SK-N-SH (cell line): ENCODE data around the gene RCBTB2. TPM values are rescaled to one million over a fixed set of nuclear protein-coding genes. Genes with fewer than 3 reads are reported as not detected.

Experiments
- CTCF ChIA-PET: fragments of 300-600, 350-600 bp; formaldehyde crosslinking; extraction: SDS; loops from one replicate; lab custom pipeline; 2021; lab: Yijun Ruan, JAX
- POLR2A ChIA-PET: fragments of 350-600 bp; sonication (Branson Sonifier 250); formaldehyde crosslinking; extraction: SDS; loops from one replicate; lab custom pipeline; 2020; ENCODE audit warnings: antibody characterized with exemption, inconsistent platforms; lab: Yijun Ruan, JAX
- DNase-seq: peaks from one replicate; pipeline ENCODE4 v3.0.0; 2012
- H2AFZ ChIP-seq: fragments of 200-600 bp; sonication (generic); 2 replicates; pipeline ENCODE4 v1.8.1; 2016; ENCODE audit warnings: antibody characterized with exemption, mild to moderate bottlenecking, low read depth
- H3F3A ChIP-seq: fragments of 200-600 bp; sonication (generic); replicated peaks from 2 replicates; pipeline ENCODE3; 2016; ENCODE audit warnings: antibody characterized with exemption, mild to moderate bottlenecking; ENCODE audit not compliant: insufficient read depth
- H3K27ac ChIP-seq, 2 experiments: fragments of 200-500 bp in 1 of 2; fragments of 200-600 bp in 1 of 2; sonication (Bioruptor generic) in 1 of 2; sonication (generic), shearing (Covaris generic) in 1 of 2; 2 replicates each; pipeline versions ENCODE4 v1.5.1 to v1.6.1; 2014 to 2016; ENCODE audit warnings: low read depth in 2 of 2, inconsistent platforms in 1 of 2, low read length in 1 of 2, mild to moderate bottlenecking in 1 of 2, mixed read lengths in 1 of 2
- H3K27me3 ChIP-seq: fragments of 200-600 bp; sonication (generic), shearing (Covaris generic); 2 replicates; pipeline ENCODE4 v1.6.1; 2016; ENCODE audit warnings: mixed run types; ENCODE audit not compliant: insufficient read depth
- H3K36me3 ChIP-seq, 2 experiments: fragments of 200-500 bp in 1 of 2; fragments of 200-600 bp in 1 of 2; sonication (Bioruptor generic) in 1 of 2; sonication (generic) in 1 of 2; replicated peaks in 1 of 2; 2 replicates each; pipeline versions ENCODE3 to v1.5.1; 2014 to 2016; ENCODE audit warnings: low read length in 1 of 2, mild to moderate bottlenecking in 1 of 2; ENCODE audit not compliant: insufficient read depth in 2 of 2, control insufficient read depth in 1 of 2
- H3K4me1 ChIP-seq, 2 experiments: fragments of 200-500 bp in 1 of 2; fragments of 200-600 bp in 1 of 2; sonication (Bioruptor generic) in 1 of 2; sonication (generic), shearing (Covaris generic) in 1 of 2; 2 replicates each; pipeline versions ENCODE4 v1.5.1 to v1.6.1; 2014 to 2016; ENCODE audit warnings: low read depth in 1 of 2, low read length in 1 of 2, mixed run types in 1 of 2; ENCODE audit not compliant: insufficient read depth in 2 of 2, control insufficient read depth in 1 of 2
- H3K4me2 ChIP-seq: fragments of 200-600 bp; sonication (generic), shearing (Covaris generic); 2 replicates; pipeline ENCODE4 v1.6.1; 2017; ENCODE audit warnings: mixed run types
- H3K4me3 ChIP-seq, 2 experiments: fragments of 200-500 bp in 1 of 2; fragments of 200-600 bp in 1 of 2; sonication (Bioruptor generic) in 1 of 2; sonication (generic), shearing (Covaris generic) in 1 of 2; 2 replicates each; pipeline versions ENCODE4 v1.5.1 to v1.8.1; 2014 to 2016; ENCODE audit warnings: low read depth in 2 of 2, inconsistent platforms in 1 of 2, low read length in 1 of 2, mild to moderate bottlenecking in 1 of 2, mixed read lengths in 1 of 2, moderate library complexity in 1 of 2
- H3K79me2 ChIP-seq: fragments of 200-600 bp; sonication (generic); 2 replicates; pipeline ENCODE4 v1.8.1; 2017; ENCODE audit warnings: mild to moderate bottlenecking; ENCODE audit not compliant: insufficient read depth
- H3K9ac ChIP-seq: fragments of 200-600 bp; sonication (generic); 2 replicates; pipeline ENCODE4 v1.6.1; 2017; ENCODE audit warnings: mixed run types
- H3K9me2 ChIP-seq: fragments of 200-600 bp; sonication (generic); 2 replicates; pipeline ENCODE4 v1.6.1; 2017; ENCODE audit warnings: mixed run types
- H3K9me3 ChIP-seq: fragments of 200-600 bp; sonication (generic); 2 replicates; pipeline ENCODE4 v1.6.1; 2017; ENCODE audit warnings: mixed run types, mild to moderate bottlenecking, moderate library complexity
- H4K20me1 ChIP-seq: fragments of 200-600 bp; sonication (generic); 2 replicates; pipeline ENCODE4 v1.6.1; 2017; ENCODE audit warnings: mild to moderate bottlenecking, mixed run types; ENCODE audit not compliant: insufficient read depth
- CHD2 ChIP-seq: fragments of 150-350 bp; IDR thresholded peaks from 2 replicates; pipeline ENCODE4 v1.6.1; 2018; ENCODE audit warnings: low read length; ENCODE audit not compliant: partially characterized antibody
- ELF1 ChIP-seq: IDR thresholded peaks from 2 replicates; pipeline ENCODE4 v1.4.0; 2012
- GABPA ChIP-seq: IDR thresholded peaks from 2 replicates; pipeline ENCODE4 v1.4.0; 2012; ENCODE audit warnings: low read depth, mild to moderate bottlenecking
- JUND ChIP-seq: IDR thresholded peaks from 2 replicates; pipeline ENCODE4 v1.4.0; 2012
- MEF2A ChIP-seq: IDR thresholded peaks from 2 replicates; pipeline ENCODE4 v1.4.0; 2012; ENCODE audit warnings: low read depth, borderline replicate concordance
- NRF1 ChIP-seq: IDR thresholded peaks from 2 replicates; pipeline ENCODE4 v1.6.1; 2012; ENCODE audit warnings: low read depth, mild to moderate bottlenecking, low read length
- RAD21 ChIP-seq: IDR thresholded peaks from 2 replicates; pipeline ENCODE4 v1.6.1; 2012; ENCODE audit warnings: mild to moderate bottlenecking, low read length
- RCOR1 ChIP-seq: fragments of 150-350 bp; IDR thresholded peaks from 2 replicates; pipeline ENCODE4 v1.6.1; 2017; ENCODE audit warnings: antibody characterized with exemption, low read length
- REST ChIP-seq: IDR thresholded peaks from 2 replicates; pipeline ENCODE4 v1.6.1; 2012; ENCODE audit warnings: mild to moderate bottlenecking, low read depth, low read length, moderate library complexity
- SMC3 ChIP-seq: IDR thresholded peaks from 2 replicates; pipeline ENCODE4 v1.6.1; 2012; ENCODE audit warnings: low read depth, low read length, improper control_type of control experiment
- TAF1 ChIP-seq: IDR thresholded peaks from 2 replicates; pipeline ENCODE4 v1.6.1; 2012; ENCODE audit warnings: low read depth, mild to moderate bottlenecking, low read length, moderate library complexity, borderline replicate concordance
- TEAD4 ChIP-seq: IDR thresholded peaks from 2 replicates; pipeline ENCODE4 v1.4.0; 2012; ENCODE audit warnings: mild to moderate bottlenecking, borderline replicate concordance; ENCODE audit not compliant: insufficient read depth
- USF2 ChIP-seq: fragments of 150-350 bp; IDR thresholded peaks from 2 replicates; pipeline ENCODE4 v1.6.1; 2017; ENCODE audit warnings: antibody characterized with exemption, low read length, low read depth, borderline replicate concordance
- WGBS: methylation state at CpG from one replicate; pipeline ENCODE4 v1.1.6; 2017; ENCODE audit warnings: low lambda C conversion rate; 5-methylcytosine and 5-hydroxymethylcytosine counted together
- polyA plus RNA-seq, 3 experiments: library from polyadenylated mRNA; depleted of rRNA; stranded (reverse); fragments of >200 nt; gene quantifications; 2 replicates each; pipeline ENCODE4 v1.2.3, GENCODE V29; 2012
- TF ChIP-seq, protein P1 (sequence below): IDR thresholded peaks from 2 replicates; pipeline ENCODE4; 2012
- TF ChIP-seq, protein P2 (sequence below): IDR thresholded peaks from 2 replicates; pipeline ENCODE4 v1.4.0; 2012; ENCODE audit warnings: low read depth
- TF ChIP-seq, protein P3 (sequence below): fragments of 200-600 bp; sonication (generic); IDR thresholded peaks from 2 replicates; pipeline ENCODE4 v1.6.1; 2017; ENCODE audit warnings: antibody characterized with exemption, mild to moderate bottlenecking, moderate library complexity

Gene RCBTB2
- polyA plus RNA-seq, 1 of the 3 experiments (the other 2 are of a cell fraction), result 2.8 TPM

DNA sequence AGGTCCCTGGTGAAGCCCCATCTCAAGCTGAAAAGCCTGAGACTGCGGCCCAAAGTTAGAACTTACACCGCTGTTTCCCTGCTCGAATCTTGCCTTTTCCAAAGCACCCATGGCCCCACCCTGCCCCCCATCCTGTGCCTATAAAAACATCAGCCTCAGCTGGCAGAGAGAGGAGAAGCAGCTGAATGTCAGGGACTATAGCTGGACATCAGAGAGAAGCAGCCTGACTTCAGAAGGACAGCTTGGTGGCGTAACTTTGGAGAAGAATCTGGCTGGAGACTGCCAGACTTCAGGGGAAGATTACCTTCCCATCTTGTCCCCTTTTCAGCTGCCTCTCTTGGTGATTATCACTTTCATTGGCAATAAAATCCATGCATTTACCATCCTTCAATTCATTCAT, 9.3 kb upstream of the RCBTB2 start:
- no peaks in the 10 kb centered on the region for H3F3A ChIP-seq
- no peak for DNase-seq
- H3K36me3 ChIP-seq, result no peaks in the 10 kb centered on the region
- no peaks in the 10 kb centered on the region for H3K9me3 ChIP-seq
- no peaks in the 10 kb centered on the region for H4K20me1 ChIP-seq
- no peak overlapping the region for H2AFZ ChIP-seq
- ChIA-PET POLR2A (no interaction called here), CTCF (interaction anchor here (1.6 kb wide), 1 partner anchor 39 kb away, joined by 8 read pairs; no protein-coding TSS in a partner anchor)
- no peak overlapping the region for H3K4me2 ChIP-seq
- no peaks in the 10 kb centered on the region for H3K27me3 ChIP-seq
- no peaks in the 10 kb centered on the region for H3K9me2 ChIP-seq
- no peak overlapping the region for H3K4me3 ChIP-seq
- no peak overlapping the region for H3K27ac ChIP-seq
- H3K9ac ChIP-seq, result no peak overlapping the region
- no peaks in the 10 kb centered on the region for H3K79me2 ChIP-seq
- TF ChIP-seq GABPA (no peak), RAD21 (no peak), RCOR1 (no peak), JUND (no peak), CHD2 (no peak), MEF2A (no peak), TAF1 (no peak), ELF1 (no peak), SMC3 (no peak), USF2 (no peak), REST (no peak), NRF1 (no peak), TEAD4 (no peak)
- TF ChIP-seq, protein P1, sequence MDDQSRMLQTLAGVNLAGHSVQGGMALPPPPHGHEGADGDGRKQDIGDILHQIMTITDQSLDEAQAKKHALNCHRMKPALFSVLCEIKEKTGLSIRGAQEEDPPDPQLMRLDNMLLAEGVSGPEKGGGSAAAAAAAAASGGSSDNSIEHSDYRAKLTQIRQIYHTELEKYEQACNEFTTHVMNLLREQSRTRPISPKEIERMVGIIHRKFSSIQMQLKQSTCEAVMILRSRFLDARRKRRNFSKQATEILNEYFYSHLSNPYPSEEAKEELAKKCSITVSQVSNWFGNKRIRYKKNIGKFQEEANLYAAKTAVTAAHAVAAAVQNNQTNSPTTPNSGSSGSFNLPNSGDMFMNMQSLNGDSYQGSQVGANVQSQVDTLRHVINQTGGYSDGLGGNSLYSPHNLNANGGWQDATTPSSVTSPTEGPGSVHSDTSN, result no peak
- TF ChIP-seq, protein P2, sequence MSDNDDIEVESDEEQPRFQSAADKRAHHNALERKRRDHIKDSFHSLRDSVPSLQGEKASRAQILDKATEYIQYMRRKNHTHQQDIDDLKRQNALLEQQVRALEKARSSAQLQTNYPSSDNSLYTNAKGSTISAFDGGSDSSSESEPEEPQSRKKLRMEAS, result no peak
- TF ChIP-seq, protein P3, sequence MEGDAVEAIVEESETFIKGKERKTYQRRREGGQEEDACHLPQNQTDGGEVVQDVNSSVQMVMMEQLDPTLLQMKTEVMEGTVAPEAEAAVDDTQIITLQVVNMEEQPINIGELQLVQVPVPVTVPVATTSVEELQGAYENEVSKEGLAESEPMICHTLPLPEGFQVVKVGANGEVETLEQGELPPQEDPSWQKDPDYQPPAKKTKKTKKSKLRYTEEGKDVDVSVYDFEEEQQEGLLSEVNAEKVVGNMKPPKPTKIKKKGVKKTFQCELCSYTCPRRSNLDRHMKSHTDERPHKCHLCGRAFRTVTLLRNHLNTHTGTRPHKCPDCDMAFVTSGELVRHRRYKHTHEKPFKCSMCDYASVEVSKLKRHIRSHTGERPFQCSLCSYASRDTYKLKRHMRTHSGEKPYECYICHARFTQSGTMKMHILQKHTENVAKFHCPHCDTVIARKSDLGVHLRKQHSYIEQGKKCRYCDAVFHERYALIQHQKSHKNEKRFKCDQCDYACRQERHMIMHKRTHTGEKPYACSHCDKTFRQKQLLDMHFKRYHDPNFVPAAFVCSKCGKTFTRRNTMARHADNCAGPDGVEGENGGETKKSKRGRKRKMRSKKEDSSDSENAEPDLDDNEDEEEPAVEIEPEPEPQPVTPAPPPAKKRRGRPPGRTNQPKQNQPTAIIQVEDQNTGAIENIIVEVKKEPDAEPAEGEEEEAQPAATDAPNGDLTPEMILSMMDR, result no peak
- no peaks in the 10 kb centered on the region for H3K4me1 ChIP-seq
- WGBS, result 82% methylated on average over 4 of the region's 4 CpGs
